MM.1S (cell line): ENCODE measurements around the gene TBRG4.

ENCODE experiments used
- EZH2 ChIP-seq: fragments of 300-600 bp; sonication (generic); optimal IDR thresholded peaks from 2 replicates; pipeline ENCODE3; 2017; ENCODE audit warnings: low read depth, mild to moderate bottlenecking, antibody characterized with exemption, low read length, mixed read lengths
- EZH2phosphoT487 ChIP-seq: fragments of 300-600 bp; sonication (generic); IDR thresholded peaks from 2 replicates; pipeline ENCODE4 v1.6.1; 2018; ENCODE audit warnings: antibody characterized with exemption, low read length
- TF ChIP-seq, protein P1 (sequence below): fragments of 300-600 bp; sonication (generic); IDR thresholded peaks from 2 replicates; pipeline ENCODE4 v1.5.1; 2016; ENCODE audit warnings: antibody characterized with exemption, low read length, mixed read lengths

DNA sequence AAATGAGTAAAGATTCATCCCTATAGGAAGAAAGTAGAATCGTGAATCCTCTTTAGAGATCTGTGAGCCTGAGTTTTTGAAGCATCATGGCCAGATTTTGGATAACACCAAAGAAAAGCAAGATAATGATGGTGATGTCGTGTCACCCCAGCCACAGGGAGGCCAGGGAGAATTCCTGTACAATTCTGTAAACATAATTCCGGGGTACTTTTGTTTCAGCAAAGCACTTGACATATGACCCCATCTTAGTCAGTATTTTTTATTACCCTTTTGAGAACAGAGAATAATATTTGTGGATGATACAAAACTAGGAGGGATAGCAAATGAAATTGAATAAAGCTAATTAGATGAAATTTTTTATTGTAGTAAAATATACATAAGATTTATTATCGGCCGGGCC is 56.5 kb downstream of the TBRG4 start:
- TF ChIP-seq, protein P1, sequence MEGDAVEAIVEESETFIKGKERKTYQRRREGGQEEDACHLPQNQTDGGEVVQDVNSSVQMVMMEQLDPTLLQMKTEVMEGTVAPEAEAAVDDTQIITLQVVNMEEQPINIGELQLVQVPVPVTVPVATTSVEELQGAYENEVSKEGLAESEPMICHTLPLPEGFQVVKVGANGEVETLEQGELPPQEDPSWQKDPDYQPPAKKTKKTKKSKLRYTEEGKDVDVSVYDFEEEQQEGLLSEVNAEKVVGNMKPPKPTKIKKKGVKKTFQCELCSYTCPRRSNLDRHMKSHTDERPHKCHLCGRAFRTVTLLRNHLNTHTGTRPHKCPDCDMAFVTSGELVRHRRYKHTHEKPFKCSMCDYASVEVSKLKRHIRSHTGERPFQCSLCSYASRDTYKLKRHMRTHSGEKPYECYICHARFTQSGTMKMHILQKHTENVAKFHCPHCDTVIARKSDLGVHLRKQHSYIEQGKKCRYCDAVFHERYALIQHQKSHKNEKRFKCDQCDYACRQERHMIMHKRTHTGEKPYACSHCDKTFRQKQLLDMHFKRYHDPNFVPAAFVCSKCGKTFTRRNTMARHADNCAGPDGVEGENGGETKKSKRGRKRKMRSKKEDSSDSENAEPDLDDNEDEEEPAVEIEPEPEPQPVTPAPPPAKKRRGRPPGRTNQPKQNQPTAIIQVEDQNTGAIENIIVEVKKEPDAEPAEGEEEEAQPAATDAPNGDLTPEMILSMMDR = no peak
- TF ChIP-seq EZH2 (no peak), EZH2phosphoT487 (no peak)
